HG02943 (cell line): ENCODE data around the gene GBP6.
"Not testable (repeated sequence)": the region's sequence is repeated elsewhere in the genome, so short reads cannot be mapped to it uniquely, and the experiment has no call there.

ENCODE experiments used
- ATAC-seq: cut with Tn5 transposase; IDR thresholded peaks from one replicate; pipeline ENCODE4 v1.9.1; 2021; ENCODE audit warnings: mild to moderate bottlenecking, low read depth, moderate library complexity; ENCODE audit not compliant: unreplicated experiment

GBP6 gene

GRCh38 chr1:89363638-89364536 lies at the start of gene GBP6:
Gene GBP6, plus strand, starts transcription at chr1:89364059. Its CDS starts 4,493 bp downstream, at chr1:89368552.
- ATAC-seq = no peak

GRCh38 chr1:89322402-89322801 lies 41.5 kb upstream of the GBP6 start:
- ATAC-seq = no peak

- no peak for ATAC-seq
Observed at GRCh38 chr1:89331890-89332289, 32.0 kb upstream of the GBP6 start.

GRCh38 chr1:89332461-89332860 lies 31.4 kb upstream of the GBP6 start:
- no peak for ATAC-seq

GRCh38 chr1:89335486-89335885 lies 28.4 kb upstream of the GBP6 start:
- ATAC-seq = no peak

- no peak for ATAC-seq
Observed at GRCh38 chr1:89337903-89338302, 26.0 kb upstream of the GBP6 start.

- no peak for ATAC-seq
Observed at GRCh38 chr1:89339039-89339438, 24.8 kb upstream of the GBP6 start.

- ATAC-seq = not testable (repeated sequence)
Observed at GRCh38 chr1:89345479-89345878, 18.4 kb upstream of the GBP6 start.

GRCh38 chr1:89347296-89347695 lies 16.6 kb upstream of the GBP6 start:
- no peak for ATAC-seq

GRCh38 chr1:89350298-89350697 lies 13.6 kb upstream of the GBP6 start:
- no peak for ATAC-seq

- ATAC-seq = no peak
Observed at GRCh38 chr1:89351597-89352311, 12.1 kb upstream of the GBP6 start.

GRCh38 chr1:89352421-89352820 lies 11.4 kb upstream of the GBP6 start:
- ATAC-seq = no peak

GRCh38 chr1:89354205-89354604 lies 9.7 kb upstream of the GBP6 start:
- ATAC-seq = no peak

GRCh38 chr1:89355056-89355455 lies 8.8 kb upstream of the GBP6 start:
- ATAC-seq = no peak

GRCh38 chr1:89356658-89357400 lies 7.0 kb upstream of the GBP6 start:
- ATAC-seq = no peak

GRCh38 chr1:89358287-89358893 lies 5.5 kb upstream of the GBP6 start:
- ATAC-seq = peak; percentile 65

- ATAC-seq = no peak
Observed at GRCh38 chr1:89360716-89361115, 3.1 kb upstream of the GBP6 start.

- no peak for ATAC-seq
Observed at GRCh38 chr1:89361681-89362080, 2.2 kb upstream of the GBP6 start.

GRCh38 chr1:89363196-89363595 lies 663 bp upstream of the GBP6 start:
- peak; percentile 85 for ATAC-seq

- ATAC-seq = no peak
Observed at GRCh38 chr1:89364954-89365550, 1.2 kb downstream of the GBP6 start.
